HUES48 (cell line): ENCODE measurements around the gene SOX5.
"Not testable (repeated sequence)": the region's sequence is repeated elsewhere in the genome, so short reads cannot be mapped to it uniquely, and the experiment has no call there.

ENCODE experiments used
- H3K27ac ChIP-seq: one replicate; pipeline ENCODE4 v1.7.0; 2013; ENCODE audit warnings: low read depth, low read length, inconsistent platforms
- H3K27me3 ChIP-seq: 2 replicates; pipeline ENCODE4 v1.6.1; 2013; ENCODE audit warnings: mild to moderate bottlenecking, low read length; ENCODE audit not compliant: control insufficient read depth, insufficient read depth
- H3K36me3 ChIP-seq: 2 replicates; pipeline ENCODE4 v1.6.1; 2013; ENCODE audit warnings: low read length; ENCODE audit not compliant: control insufficient read depth, insufficient read depth
- H3K4me1 ChIP-seq: 2 replicates; pipeline ENCODE4 v1.6.1; 2013; ENCODE audit warnings: mild to moderate bottlenecking, low read length; ENCODE audit not compliant: control insufficient read depth, insufficient read depth
- H3K4me3 ChIP-seq: 2 replicates; pipeline ENCODE4 v1.5.1; 2013; ENCODE audit warnings: mild to moderate bottlenecking, low read depth, low read length
- H3K9ac ChIP-seq: 2 replicates; pipeline ENCODE4 v1.6.1; 2013; ENCODE audit warnings: mild to moderate bottlenecking, low read depth, low read length, moderate library complexity
- H3K9me3 ChIP-seq: 2 replicates; pipeline ENCODE4 v1.6.1; 2013; ENCODE audit warnings: low read length; ENCODE audit not compliant: control insufficient read depth, insufficient read depth

SOX5 gene

GRCh38 chr12:23525450-23526072 lies 423.9 kb downstream of the SOX5 start:
- Histone ChIP-seq H3K9ac (no peak overlapping the region), H3K9me3 (peaks cover 16% of the 10 kb centered on the region), H3K27ac (no peak overlapping the region), H3K4me1 (no peaks in the 10 kb centered on the region), H3K36me3 (no peaks in the 10 kb centered on the region), H3K27me3 (no peaks in the 10 kb centered on the region), H3K4me3 (no peak overlapping the region)

- no peak overlapping the region for H3K9ac ChIP-seq
- no peak overlapping the region for H3K27ac ChIP-seq
- H3K4me1 ChIP-seq, result no peaks in the 10 kb centered on the region
- H3K36me3 ChIP-seq, result no peaks in the 10 kb centered on the region
- H3K4me3 ChIP-seq, result no peak overlapping the region
- H3K9me3 ChIP-seq, result peaks cover 16% of the 10 kb centered on the region
- no peaks in the 10 kb centered on the region for H3K27me3 ChIP-seq
Observed at GRCh38 chr12:23523339-23523738, 426.1 kb downstream of the SOX5 start.

GRCh38 chr12:23519444-23519843 lies 430.0 kb downstream of the SOX5 start:
- not testable (repeated sequence) for H3K27ac ChIP-seq, H3K36me3 ChIP-seq, H3K4me3 ChIP-seq, H3K27me3 ChIP-seq, H3K9ac ChIP-seq, H3K4me1 ChIP-seq
- H3K9me3 ChIP-seq, result peaks cover 16% of the 10 kb centered on the region

GRCh38 chr12:23515785-23516184 lies 433.7 kb downstream of the SOX5 start:
- H3K27ac ChIP-seq, H3K27me3 ChIP-seq, H3K4me3 ChIP-seq, H3K4me1 ChIP-seq, H3K36me3 ChIP-seq, H3K9ac ChIP-seq, H3K9me3 ChIP-seq: not testable (repeated sequence)

GRCh38 chr12:23510484-23510883 lies 439.0 kb downstream of the SOX5 start:
- no peak overlapping the region for H3K9ac ChIP-seq
- peaks cover 3% of the 10 kb centered on the region for H3K4me1 ChIP-seq
- H3K4me3 ChIP-seq, result no peak overlapping the region
- H3K27ac ChIP-seq, result no peak overlapping the region
- no peaks in the 10 kb centered on the region for H3K36me3 ChIP-seq
- H3K27me3 ChIP-seq, result no peaks in the 10 kb centered on the region
- peaks cover 2% of the 10 kb centered on the region; the same call in 1 of the 2 replicates for H3K9me3 ChIP-seq

GRCh38 chr12:23509832-23510231 lies 439.6 kb downstream of the SOX5 start:
- H3K27ac ChIP-seq, H3K36me3 ChIP-seq, H3K27me3 ChIP-seq, H3K9ac ChIP-seq, H3K9me3 ChIP-seq, H3K4me3 ChIP-seq, H3K4me1 ChIP-seq: not testable (repeated sequence)

GRCh38 chr12:23507785-23508184 lies 441.7 kb downstream of the SOX5 start:
- H3K9ac ChIP-seq, H3K4me3 ChIP-seq, H3K9me3 ChIP-seq, H3K27me3 ChIP-seq, H3K27ac ChIP-seq, H3K36me3 ChIP-seq: not testable (repeated sequence)
- H3K4me1 ChIP-seq, result peaks cover 28% of the 10 kb centered on the region

- not testable (repeated sequence) for H3K9me3 ChIP-seq
- peak overlapping the region; percentile 76 for H3K27ac ChIP-seq
Observed at GRCh38 chr12:23505736-23506135, 443.7 kb downstream of the SOX5 start.

GRCh38 chr12:23504641-23505399 lies 444.6 kb downstream of the SOX5 start:
- Histone ChIP-seq H3K4me1 (peaks cover 28% of the 10 kb centered on the region), H3K9ac (no peak overlapping the region), H3K4me3 (no peak overlapping the region), H3K27me3 (no peaks in the 10 kb centered on the region), H3K27ac (peak overlapping the region; percentile 76), H3K36me3 (no peaks in the 10 kb centered on the region), H3K9me3 (no peaks in the 10 kb centered on the region)

More at GRCh38 chr12:23505736-23506135, 443.7 kb downstream of the SOX5 start:
- not testable (repeated sequence) for H3K36me3 ChIP-seq, H3K4me3 ChIP-seq, H3K27me3 ChIP-seq, H3K9ac ChIP-seq
- peaks cover 28% of the 10 kb centered on the region for H3K4me1 ChIP-seq

GRCh38 chr12:23504043-23504442 lies 445.4 kb downstream of the SOX5 start:
- no peaks in the 10 kb centered on the region for H3K9me3 ChIP-seq
- H3K27ac ChIP-seq, result peak overlapping the region; percentile 76
- no peak overlapping the region for H3K4me3 ChIP-seq
- no peaks in the 10 kb centered on the region for H3K27me3 ChIP-seq
- no peak overlapping the region for H3K9ac ChIP-seq
- H3K36me3 ChIP-seq, result no peaks in the 10 kb centered on the region
- H3K4me1 ChIP-seq, result peaks cover 28% of the 10 kb centered on the region

- Histone ChIP-seq H3K27ac (peak overlapping the region; percentile 43), H3K4me1 (peaks cover 28% of the 10 kb centered on the region), H3K4me3 (no peak overlapping the region), H3K27me3 (no peaks in the 10 kb centered on the region), H3K36me3 (no peaks in the 10 kb centered on the region), H3K9ac (no peak overlapping the region), H3K9me3 (no peaks in the 10 kb centered on the region)
Observed at GRCh38 chr12:23503544-23503943, 445.9 kb downstream of the SOX5 start.
